Brain microvascular endothelial cell (primary cell): Measurements from ENCODE around the gene AP3B1.

ENCODE experiments used
- DNase-seq: peaks from one replicate; pipeline ENCODE4 v3.0.0-alpha.2; 2020
- H3K27ac ChIP-seq: fragments of 250-450 bp; sonication (Bioruptor Pico); 2 replicates; pipeline ENCODE4 v1.5.1; 2020; ENCODE audit warnings: mild to moderate bottlenecking, moderate library complexity
- H3K27me3 ChIP-seq: fragments of 250-450 bp; sonication (Bioruptor Pico); replicated peaks from 2 replicates; pipeline ENCODE4 v1.5.1; 2020; ENCODE audit warnings: mild to moderate bottlenecking
- H3K36me3 ChIP-seq: fragments of 250-450 bp; sonication (Bioruptor Pico); replicated peaks from 2 replicates; pipeline ENCODE4 v1.5.1; 2020; ENCODE audit warnings: mild to moderate bottlenecking
- H3K4me3 ChIP-seq: 2 replicates; pipeline ENCODE4 v1.5.1; 2011; ENCODE audit warnings: low read depth, mild to moderate bottlenecking, control low read depth, low read length, moderate library complexity
- CTCF ChIP-seq: IDR thresholded peaks from 2 replicates; pipeline ENCODE4 v1.5.1; 2011; ENCODE audit warnings: low read depth, mild to moderate bottlenecking, moderate library complexity, low read length, control low read depth, inconsistent platforms; ENCODE audit errors: missing control alignments
- in situ Hi-C: cut with HindIII; loops from 2 replicates; pipeline ENCODE4 v1.10.0; 2017; ENCODE audit warnings: low sequenced_read_pairs, low pct_ligation_motif_present

AP3B1 gene

GRCh38 chr5:78006449-78006848 is 288.0 kb downstream of the AP3B1 start:
- Histone ChIP-seq H3K4me3 (no peak overlapping the region), H3K36me3 (peaks cover 5% of the 10 kb centered on the region), H3K27me3 (no peaks in the 10 kb centered on the region), H3K27ac (no peak overlapping the region)
- TF ChIP-seq CTCF = no peak
- in situ Hi-C loops = no loop called here
- DNase-seq = no peak

- no peak for TF ChIP-seq CTCF
- Histone ChIP-seq H3K27me3 (no peaks in the 10 kb centered on the region), H3K27ac (no peak overlapping the region), H3K4me3 (no peak overlapping the region), H3K36me3 (peaks cover 5% of the 10 kb centered on the region)
- DNase-seq = peak; percentile 38
- in situ Hi-C loops = no loop called here
Measured at GRCh38 chr5:78005021-78005785, 289.3 kb downstream of the AP3B1 start.

- Histone ChIP-seq H3K36me3 (peaks cover 5% of the 10 kb centered on the region), H3K27me3 (no peaks in the 10 kb centered on the region), H3K4me3 (no peak overlapping the region), H3K27ac (peak overlapping the region; percentile 6)
- TF ChIP-seq CTCF = no peak
- DNase-seq = no peak
- in situ Hi-C loops = no loop called here
Measured at GRCh38 chr5:78004559-78004958, 289.9 kb downstream of the AP3B1 start.

GRCh38 chr5:78003919-78004318 is 290.6 kb downstream of the AP3B1 start:
- H3K27ac ChIP-seq = no peak overlapping the region
- peaks cover 6% of the 10 kb centered on the region for H3K36me3 ChIP-seq
- TF ChIP-seq CTCF = no peak
- no peaks in the 10 kb centered on the region for H3K27me3 ChIP-seq
- DNase-seq = no peak
- in situ Hi-C loops = no loop called here
- H3K4me3 ChIP-seq = no peak overlapping the region

- TF ChIP-seq CTCF = no peak
- in situ Hi-C loops = no loop called here
- H3K36me3 ChIP-seq = peaks cover 8% of the 10 kb centered on the region
- DNase-seq = no peak
- no peak overlapping the region for H3K27ac ChIP-seq
- H3K27me3 ChIP-seq = no peaks in the 10 kb centered on the region
- no peak overlapping the region for H3K4me3 ChIP-seq
Measured at GRCh38 chr5:78003450-78003849, 291.0 kb downstream of the AP3B1 start.

GRCh38 chr5:78002690-78003089 is 291.8 kb downstream of the AP3B1 start:
- H3K27me3 ChIP-seq = no peaks in the 10 kb centered on the region
- in situ Hi-C loops = no loop called here
- DNase-seq = no peak
- TF ChIP-seq CTCF = no peak
- H3K27ac ChIP-seq = no peak overlapping the region
- H3K4me3 ChIP-seq = no peak overlapping the region
- peaks cover 8% of the 10 kb centered on the region for H3K36me3 ChIP-seq
